Measurements from ENCODE around the gene VPS51.

The VPS51 gene

DNA sequence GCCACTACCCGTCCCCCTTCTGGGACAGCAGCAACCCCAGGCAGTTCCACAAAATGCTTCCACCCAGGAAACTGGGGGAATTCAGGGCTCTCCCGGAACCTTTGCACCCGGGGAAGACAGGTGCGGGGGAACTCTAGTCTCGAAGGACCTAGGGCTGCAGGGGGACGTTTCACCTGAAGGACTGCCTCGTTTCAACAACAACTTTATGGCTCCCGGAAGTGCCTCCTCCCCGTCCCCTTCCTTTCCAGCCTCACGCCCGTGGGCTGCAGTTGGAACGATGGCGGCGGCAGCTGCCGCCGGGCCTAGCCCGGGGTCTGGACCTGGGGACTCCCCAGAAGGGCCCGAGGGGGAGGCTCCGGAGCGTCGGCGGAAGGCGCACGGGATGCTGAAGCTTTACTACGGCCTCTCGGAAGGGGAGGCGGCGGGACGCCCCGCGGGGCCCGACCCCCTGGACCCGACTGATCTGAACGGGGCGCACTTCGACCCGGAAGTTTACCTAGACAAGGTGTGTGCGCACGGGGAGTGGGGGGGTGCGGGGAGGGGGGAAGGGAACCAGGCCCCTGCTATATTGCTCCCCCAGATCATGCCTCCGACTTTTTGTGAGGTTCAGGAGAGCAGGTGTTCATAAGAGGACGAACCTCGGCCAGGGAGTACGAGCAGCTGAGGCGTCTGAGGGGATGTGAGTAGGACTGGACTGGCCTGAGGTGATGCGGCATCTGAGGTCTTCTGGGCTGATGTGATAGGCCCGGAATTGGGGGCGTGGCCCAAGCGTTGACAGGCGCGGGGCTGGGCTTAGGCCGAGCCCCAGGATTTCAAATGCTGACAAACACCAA lies at the start of gene VPS51:
Gene VPS51, plus strand, starts transcription at position 241 of the 833 bp plus-strand sequence. Its CDS starts 37 bp downstream, at position 278.
- peak; percentile 95 for DNase-seq (ENCODE audit: low spot score)

DNA sequence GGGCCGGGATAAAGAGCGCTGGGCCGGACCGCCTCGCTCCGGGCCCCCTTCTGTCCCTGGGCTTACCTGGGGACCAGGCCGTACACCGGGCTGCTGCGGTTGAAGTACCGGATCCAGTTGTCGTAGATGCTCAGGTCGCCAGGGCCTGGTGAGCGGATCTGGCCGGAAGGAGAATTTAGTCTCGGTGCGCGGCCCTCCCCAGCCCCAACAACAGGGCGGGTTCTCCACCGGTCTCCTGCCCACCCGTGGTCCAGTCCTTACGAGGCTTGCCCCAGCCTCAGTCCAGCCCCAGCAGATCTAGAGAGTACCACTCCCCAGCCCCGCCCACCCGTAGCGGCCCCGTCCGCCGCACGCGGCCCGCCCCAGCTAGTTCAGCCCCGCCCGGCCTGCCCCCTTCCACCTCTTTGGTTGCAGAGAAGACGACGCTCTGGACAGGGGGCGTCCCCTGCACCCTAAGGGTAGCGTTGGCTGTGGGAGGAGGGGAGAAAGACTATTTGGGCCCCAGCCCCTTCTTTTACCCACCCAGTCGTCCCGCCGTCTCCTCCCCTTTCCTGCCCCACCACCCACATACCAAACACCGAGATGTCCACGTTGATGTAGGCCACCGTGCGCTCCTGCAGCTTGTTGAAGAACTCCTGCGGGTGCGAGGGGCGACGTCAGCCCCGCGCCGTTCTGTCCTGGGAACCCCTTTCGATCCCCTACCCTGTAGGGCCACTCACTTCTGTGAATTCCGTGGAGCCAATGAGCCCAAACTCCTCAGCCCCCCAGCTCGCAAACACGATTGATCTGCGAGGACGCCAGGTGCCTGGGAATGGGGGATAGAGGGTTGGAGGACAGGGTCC lies 48.2 kb upstream of the VPS51 start:
- DNase-seq (ENCODE audit: low spot score), result no peak

DNA sequence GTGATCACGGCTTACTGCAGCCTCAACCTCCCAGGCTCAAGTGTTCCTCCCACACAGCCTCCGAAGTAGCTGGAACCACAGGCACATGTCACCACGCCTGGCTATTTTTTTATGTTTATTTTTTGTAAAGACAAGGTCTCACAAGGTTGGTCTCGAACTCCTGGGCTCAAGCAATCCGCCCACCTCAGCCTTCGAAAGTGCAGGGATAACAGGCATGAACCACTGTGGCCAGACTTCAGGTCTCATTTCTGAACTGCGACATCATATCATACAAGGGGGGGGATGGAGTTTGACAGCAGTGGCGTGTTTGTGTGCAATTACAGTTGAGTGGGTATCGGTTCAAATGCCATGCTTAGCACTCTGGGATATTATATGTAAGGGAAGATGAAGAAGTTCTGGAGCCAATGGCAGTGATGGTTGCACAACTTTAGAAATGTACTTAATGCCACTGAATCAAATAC lies 44.6 kb upstream of the VPS51 start:
- DNase-seq (ENCODE audit: low spot score), result no peak

GRCh38 chr11:65053827-65054508 lies 42.0 kb upstream of the VPS51 start:
- no peak for DNase-seq (ENCODE audit: low spot score)

DNA sequence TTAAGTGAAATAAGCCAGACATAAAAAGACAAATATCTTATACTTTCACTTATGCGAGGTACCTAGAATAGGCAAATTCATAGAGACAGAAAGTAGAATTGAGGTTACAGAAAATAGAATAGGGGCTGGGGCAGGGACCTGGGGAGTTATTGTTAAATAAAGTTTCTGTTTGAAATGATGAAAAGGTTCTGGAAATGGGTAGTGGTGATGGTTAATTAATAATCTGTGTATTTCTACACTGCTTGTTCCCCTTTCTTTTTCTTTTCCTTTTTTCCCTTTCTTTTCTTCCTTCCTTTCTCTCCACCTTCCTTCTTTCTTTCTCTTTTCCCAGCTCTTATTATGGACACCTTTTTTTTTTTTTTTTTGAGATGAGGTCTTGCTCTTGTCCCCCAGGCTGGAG lies 40.5 kb upstream of the VPS51 start:
- no peak for DNase-seq (ENCODE audit: low spot score)

DNA sequence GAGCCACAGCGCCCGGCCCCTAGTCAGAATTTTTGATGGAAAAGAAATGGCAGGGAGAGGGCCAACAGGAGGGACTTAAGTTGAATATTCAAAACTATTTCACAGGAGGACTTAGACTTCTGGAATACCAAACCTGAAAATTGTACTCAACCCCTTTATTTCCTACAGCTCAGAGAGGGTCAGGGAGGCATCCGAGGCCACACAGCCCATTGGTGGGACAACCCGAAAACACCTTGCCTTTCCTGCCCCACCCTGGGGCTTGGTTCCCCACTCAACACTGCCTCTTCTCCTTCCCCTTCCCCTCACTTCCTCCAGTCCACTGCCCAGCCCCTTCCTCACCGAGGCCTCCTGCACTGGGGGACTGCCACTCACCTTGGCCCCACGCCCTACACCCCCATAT lies 39.0 kb upstream of the VPS51 start:
- no peak for DNase-seq (ENCODE audit: low spot score)

GRCh38 chr11:65057526-65057925 lies 38.5 kb upstream of the VPS51 start:
- no peak for DNase-seq (ENCODE audit: low spot score)

- DNase-seq (ENCODE audit: low spot score), result no peak
Observed at GRCh38 chr11:65058012-65058411, 38.0 kb upstream of the VPS51 start.

GRCh38 chr11:65058419-65059054 lies 37.5 kb upstream of the VPS51 start, which contains the start of gene NAALADL1:
Gene NAALADL1, minus strand, starts transcription at chr11:65058553. Its CDS starts 32 bp downstream, at chr11:65058521.
- DNase-seq (ENCODE audit: low spot score), result no peak

GRCh38 chr11:65059523-65059922 lies 36.5 kb upstream of the VPS51 start:
- DNase-seq (ENCODE audit: low spot score), result no peak

GRCh38 chr11:65059959-65060824 lies 35.8 kb upstream of the VPS51 start:
- no peak for DNase-seq (ENCODE audit: low spot score)

DNA sequence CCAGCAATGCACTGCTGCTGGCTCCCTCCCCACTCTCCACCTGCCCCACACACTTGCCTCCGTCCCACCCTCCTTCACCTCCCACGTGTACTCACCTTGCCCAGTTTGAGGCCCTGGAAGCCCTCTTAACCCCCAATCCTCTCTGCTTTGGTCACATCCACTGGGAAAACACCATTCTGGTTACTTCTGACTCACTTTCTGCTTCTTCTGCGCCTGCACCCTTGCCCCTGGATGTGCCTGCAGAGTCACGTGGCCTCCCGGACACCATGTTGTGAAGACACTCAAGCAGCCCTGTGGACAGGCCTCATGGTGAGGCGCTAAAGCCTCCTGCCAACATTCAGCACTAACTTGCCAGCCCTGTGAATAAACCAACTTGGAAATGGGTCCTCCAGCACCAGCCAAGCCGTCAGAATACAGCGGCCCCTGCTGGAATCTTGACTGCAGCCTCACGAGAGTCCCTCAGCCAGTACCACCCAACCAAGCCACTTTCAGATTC lies 35.1 kb upstream of the VPS51 start:
- peak; percentile 38 for DNase-seq (ENCODE audit: low spot score)

DNA sequence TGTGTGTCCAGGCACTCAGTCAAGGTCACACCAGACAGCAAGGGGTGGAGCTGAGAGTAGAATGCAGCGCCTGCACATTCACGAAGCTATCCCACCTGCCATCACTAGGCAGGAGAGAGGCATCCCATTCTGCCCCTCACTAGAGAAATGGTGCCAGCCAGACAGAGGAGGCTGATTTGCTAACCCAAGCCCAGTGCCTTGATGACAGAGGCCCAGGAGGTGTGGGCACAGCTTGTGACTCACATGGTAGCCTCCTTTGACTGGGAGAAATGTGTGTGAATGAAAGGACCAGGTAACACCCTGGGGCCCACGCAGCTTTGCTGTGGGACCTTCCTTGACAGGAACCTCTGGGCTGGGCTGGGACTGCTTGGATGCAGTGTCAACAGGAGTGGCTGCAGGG lies 32.5 kb upstream of the VPS51 start:
- DNase-seq (ENCODE audit: low spot score), result no peak

DNA sequence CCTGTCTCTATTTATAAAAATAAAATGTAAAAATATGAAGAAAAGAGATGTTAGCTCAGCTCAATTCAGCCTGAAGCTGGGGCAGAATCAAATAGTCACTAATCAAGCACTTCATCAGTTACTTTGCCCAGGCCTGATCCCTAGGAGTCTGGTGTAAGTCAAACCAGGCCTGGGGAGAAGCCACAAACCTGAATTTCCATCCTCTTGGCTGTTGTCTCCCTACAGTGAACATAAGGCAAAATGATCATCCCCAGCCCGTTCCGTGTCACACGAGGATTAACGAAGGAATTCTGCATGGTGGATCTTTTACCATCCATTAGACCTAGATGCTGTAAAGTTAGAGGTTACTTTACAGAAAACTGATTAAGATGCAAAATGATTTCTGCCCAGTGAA lies 31.2 kb upstream of the VPS51 start:
- DNase-seq (ENCODE audit: low spot score), result no peak

DNA sequence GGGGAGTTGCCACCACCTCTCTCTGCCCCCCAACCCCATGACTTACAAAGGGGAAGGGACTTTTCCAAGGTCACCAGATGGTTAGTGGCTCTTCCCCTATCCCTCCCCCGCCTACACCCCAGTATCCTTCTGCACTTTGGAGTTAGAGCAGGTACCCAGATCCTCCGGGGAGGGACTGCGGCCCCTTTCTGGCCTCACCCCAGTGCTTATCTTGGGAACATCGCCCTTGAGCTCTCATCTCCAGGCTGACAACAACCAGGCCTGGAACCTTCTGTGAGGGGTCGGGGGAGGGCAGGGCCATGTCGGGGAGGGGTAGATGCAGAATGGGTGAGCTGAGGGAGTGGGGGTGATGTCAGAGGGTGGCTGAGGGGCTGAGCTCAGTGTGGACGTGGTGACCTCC lies 30.2 kb upstream of the VPS51 start:
- DNase-seq (ENCODE audit: low spot score), result no peak

GRCh38 chr11:65066315-65066714 lies 29.7 kb upstream of the VPS51 start:
- DNase-seq (ENCODE audit: low spot score), result no peak

GRCh38 chr11:65066805-65067291 lies 29.2 kb upstream of the VPS51 start:
- no peak for DNase-seq (ENCODE audit: low spot score)

DNA sequence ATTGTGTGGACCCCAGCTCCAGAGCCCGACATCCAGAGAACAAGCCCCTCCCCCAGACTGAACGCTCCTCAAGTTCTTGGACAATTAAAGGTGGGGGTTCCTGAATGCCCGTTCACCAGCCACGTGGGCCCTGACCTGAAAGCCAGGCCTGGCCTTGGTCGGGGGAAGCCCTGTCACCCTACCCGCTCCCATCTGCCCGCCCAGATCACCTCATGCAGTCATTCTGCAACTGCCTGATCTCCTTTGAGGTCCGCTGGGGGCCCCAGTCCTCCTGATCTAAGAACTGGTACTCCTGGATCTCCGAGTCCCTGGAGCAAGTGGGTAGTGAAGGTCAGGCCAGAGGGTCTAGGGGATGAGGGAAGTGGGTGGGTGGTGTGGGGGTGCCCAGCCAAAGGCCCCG lies 28.6 kb upstream of the VPS51 start:
- DNase-seq (ENCODE audit: low spot score), result no peak

DNA sequence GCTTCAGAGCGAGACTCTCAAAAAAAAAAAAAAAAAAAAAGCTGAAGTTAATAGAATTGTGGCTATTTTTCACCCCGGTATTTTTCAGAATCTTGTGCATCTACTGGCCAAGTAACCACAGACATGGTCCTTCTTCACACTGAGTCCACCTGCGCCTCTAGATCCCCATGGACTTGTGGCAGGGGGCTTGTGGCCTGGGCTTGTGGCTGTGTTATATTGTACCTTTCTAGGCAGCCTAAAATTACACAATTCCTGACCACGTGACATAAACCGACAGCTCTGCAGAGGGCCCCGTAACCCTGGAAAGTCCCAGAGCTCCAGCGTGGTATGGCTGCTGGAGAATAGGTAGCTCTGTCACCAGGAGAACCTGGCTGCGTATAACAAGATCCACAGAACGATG lies 26.8 kb upstream of the VPS51 start:
- DNase-seq (ENCODE audit: low spot score), result no peak

DNA sequence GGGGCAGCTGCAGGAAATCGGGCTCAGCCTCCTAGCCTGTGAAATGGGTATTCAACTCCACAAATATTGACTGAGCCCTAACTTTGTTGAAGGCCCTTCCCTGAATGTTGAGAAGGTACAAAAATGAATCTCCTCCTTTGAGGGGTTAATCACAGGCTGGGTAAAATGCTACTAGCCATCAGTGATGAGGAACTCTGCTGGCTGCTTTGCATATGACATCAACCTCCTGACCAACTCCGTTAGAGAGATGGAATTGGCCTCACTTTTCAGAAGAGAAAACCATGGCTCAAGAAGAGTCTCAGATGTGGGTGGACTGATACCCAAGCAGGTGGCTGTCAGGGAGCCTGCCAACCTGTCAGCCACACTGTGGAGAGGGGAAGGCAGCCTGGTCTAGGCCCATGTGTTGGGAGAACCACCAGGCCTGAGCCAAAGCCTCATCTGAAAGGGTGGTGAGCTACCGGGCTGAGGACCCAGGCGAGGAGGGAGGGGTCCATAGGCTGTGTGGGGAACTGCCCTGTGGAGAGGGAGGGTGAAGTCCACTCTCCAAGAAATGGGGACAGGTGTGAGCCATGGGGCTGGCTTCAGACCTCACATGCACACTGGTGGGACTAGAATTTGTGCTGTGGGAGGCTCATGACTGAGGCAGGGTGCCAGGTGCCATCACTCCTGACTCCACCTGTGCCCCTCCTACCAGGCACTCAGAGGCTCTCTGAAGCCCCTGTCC lies 23.9 kb upstream of the VPS51 start:
- DNase-seq (ENCODE audit: low spot score), result no peak

All from hematopoietic multipotent progenitor cell treated with erythropoietin and hydrocortisone succinate and interleukin-3 and kit ligand, for 15 days (in vitro differentiated cells).